Neuronal stem cell (in vitro differentiated cells): ENCODE measurements around the gene SDR39U1.

ENCODE experiments used
- DNase-seq: peaks from one replicate; pipeline ENCODE4 v3.0.0-alpha.2; 2013; ENCODE audit warnings: low spot score
- H2AFZ ChIP-seq: one replicate; pipeline ENCODE4 v1.6.1; 2013; ENCODE audit warnings: mild to moderate bottlenecking, low read length, inconsistent platforms
- H2AK5ac ChIP-seq: 2 replicates; pipeline ENCODE4 v1.6.1; 2013; ENCODE audit warnings: low read depth, mild to moderate bottlenecking, inconsistent platforms, low read length, moderate library complexity, mixed read lengths
- H2BK120ac ChIP-seq: 2 replicates; pipeline ENCODE4 v1.6.1; 2013; ENCODE audit warnings: low read depth, mild to moderate bottlenecking, inconsistent platforms, low read length, moderate library complexity, mixed read lengths
- H2BK12ac ChIP-seq: one replicate; pipeline ENCODE4 v1.6.1; 2013; ENCODE audit warnings: low read length, inconsistent platforms
- H2BK15ac ChIP-seq: 2 replicates; pipeline ENCODE4 v1.6.1; 2013; ENCODE audit warnings: mild to moderate bottlenecking, low read length, inconsistent platforms, mixed read lengths
- H2BK5ac ChIP-seq: one replicate; pipeline ENCODE4 v1.6.1; 2013; ENCODE audit warnings: inconsistent platforms, mild to moderate bottlenecking, low read length, moderate library complexity
- H3K14ac ChIP-seq: one replicate; pipeline ENCODE4 v1.6.1; 2013; ENCODE audit warnings: low read length, inconsistent platforms
- H3K18ac ChIP-seq: 2 replicates; pipeline ENCODE4 v1.6.1; 2013; ENCODE audit warnings: low read length, inconsistent platforms
- H3K23ac ChIP-seq: 2 replicates; pipeline ENCODE4 v1.6.1; 2013; ENCODE audit warnings: low read depth, mild to moderate bottlenecking, mixed read lengths, low read length, inconsistent platforms; ENCODE audit not compliant: poor library complexity
- H3K27ac ChIP-seq: replicated peaks from 3 replicates; pipeline ENCODE4 v1.5.1; 2013; ENCODE audit warnings: low read length, inconsistent platforms
- H3K27me3 ChIP-seq, 3 experiments: 2 replicates each; pipeline ENCODE4 v1.6.1; 2013; ENCODE audit warnings: low read length in 3 of 3, mild to moderate bottlenecking in 2 of 3, inconsistent platforms in 1 of 3, low read depth in 1 of 3, mixed read lengths in 1 of 3, moderate library complexity in 1 of 3; ENCODE audit not compliant: control insufficient read depth in 3 of 3, insufficient read depth in 3 of 3
- H3K36me3 ChIP-seq, 2 donors: replicated peaks in 1 of 2; 2 replicates each; pipeline ENCODE4 v1.6.1; 2013; ENCODE audit warnings: low read length in 2 of 2; ENCODE audit not compliant: control insufficient read depth in 2 of 2, insufficient read depth in 2 of 2
- H3K4ac ChIP-seq: 2 replicates; pipeline ENCODE4 v1.6.1; 2013; ENCODE audit warnings: inconsistent platforms, mild to moderate bottlenecking, low read length, moderate library complexity
- H3K4me1 ChIP-seq, 2 donors: 1 replicate in 1 of 2; 2 replicates in 1 of 2; pipeline ENCODE4 v1.6.1; 2013; ENCODE audit warnings: low read length in 2 of 2, low read depth in 1 of 2; ENCODE audit not compliant: control insufficient read depth in 2 of 2, insufficient read depth in 1 of 2
- H3K4me2 ChIP-seq: one replicate; pipeline ENCODE4 v1.6.1; 2013; ENCODE audit warnings: mild to moderate bottlenecking, low read length, inconsistent platforms; ENCODE audit not compliant: insufficient read depth, poor library complexity, severe bottlenecking
- H3K4me3 ChIP-seq, 2 donors: 2 replicates each; pipeline ENCODE4 v1.5.1; 2013; ENCODE audit warnings: low read length in 2 of 2, mild to moderate bottlenecking in 2 of 2, inconsistent platforms in 1 of 2, moderate library complexity in 1 of 2
- H3K79me1 ChIP-seq: one replicate; pipeline ENCODE4 v1.6.1; 2013; ENCODE audit warnings: low read depth, mild to moderate bottlenecking, inconsistent platforms, low read length, moderate library complexity
- H3K9ac ChIP-seq: one replicate; pipeline ENCODE4 v1.6.1; 2013; ENCODE audit warnings: mild to moderate bottlenecking, low read depth, low read length, inconsistent platforms; ENCODE audit not compliant: poor library complexity
- H3K9me3 ChIP-seq, 2 donors: replicated peaks in 1 of 2; 2 replicates each; pipeline versions ENCODE3 to v1.6.1; 2013; ENCODE audit warnings: low read length in 2 of 2, mild to moderate bottlenecking in 2 of 2, inconsistent platforms in 1 of 2, low read depth in 1 of 2, mixed read lengths in 1 of 2, moderate library complexity in 1 of 2; ENCODE audit not compliant: control insufficient read depth in 2 of 2, insufficient read depth in 1 of 2
- H4K8ac ChIP-seq: one replicate; pipeline ENCODE4 v1.6.1; 2013; ENCODE audit warnings: low read depth, mild to moderate bottlenecking, inconsistent platforms, low read length, moderate library complexity
- H4K91ac ChIP-seq: one replicate; pipeline ENCODE4 v1.6.1; 2013; ENCODE audit warnings: low read length, low read depth, mild to moderate bottlenecking, inconsistent platforms; ENCODE audit not compliant: poor library complexity
- WGBS, 2 donors: extraction: QIAGEN DNeasy Blood & Tissue Kit; methylation state at CpG; one replicate each; pipeline ENCODE4 v1.1.7; 2013; ENCODE audit warnings: missing lambda C conversion rate in 2 of 2, mixed read lengths in 1 of 2; ENCODE audit not compliant: insufficient read length in 2 of 2, insufficient replicate concordance in 1 of 2; ENCODE audit errors: extremely low coverage in 2 of 2; 5-methylcytosine and 5-hydroxymethylcytosine counted together

Gene SDR39U1

DNA sequence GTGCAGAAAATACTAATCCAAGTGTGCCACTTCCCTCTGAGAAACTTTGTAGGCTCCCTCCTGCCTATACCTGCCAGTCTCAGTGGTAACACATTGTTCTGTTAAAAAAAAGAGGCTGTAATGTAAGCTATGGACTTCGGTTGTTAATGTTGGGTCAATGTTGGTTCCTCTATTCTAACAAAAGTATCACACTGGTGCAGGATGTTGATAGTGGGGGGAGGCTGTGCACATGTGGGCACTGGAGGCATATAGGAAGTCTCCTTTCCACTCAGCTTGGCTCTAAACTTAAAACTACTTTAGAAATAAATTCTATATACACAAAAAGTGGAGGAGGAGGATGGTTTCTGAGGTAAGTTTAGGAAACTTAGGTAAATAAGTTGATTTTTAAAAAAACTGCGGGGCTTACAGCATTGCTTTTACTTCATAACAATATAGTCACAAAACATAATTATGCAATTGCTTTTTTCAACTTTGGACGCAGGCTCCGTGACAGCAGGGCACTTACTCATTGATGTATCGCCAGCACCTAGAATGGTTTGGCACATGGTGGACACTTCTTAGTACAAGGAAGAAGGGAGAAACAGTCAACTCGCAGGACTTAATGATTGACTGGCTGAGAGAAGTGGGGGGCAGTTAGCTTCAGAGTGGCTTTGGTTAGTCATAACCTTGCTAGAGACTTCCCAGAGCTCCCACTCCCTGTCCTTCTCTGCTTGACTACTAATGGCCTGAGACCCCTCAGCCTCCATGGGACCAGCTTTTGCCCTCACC is 51.7 kb downstream of the SDR39U1 start:
- Histone ChIP-seq H3K4me3 (no peak overlapping the region), H3K9me3 (peaks cover 0 to 2% of the 10 kb centered on the region in 2 donors), H4K8ac (no peak overlapping the region), H3K18ac (no peak overlapping the region), H3K4me1 (no peaks in the 10 kb centered on the region), H3K27ac (no peak overlapping the region), H4K91ac (no peak overlapping the region), H2AFZ (no peak overlapping the region), H3K4me2 (no peak overlapping the region), H3K9ac (no peak overlapping the region), H2BK5ac (no peak overlapping the region), H3K79me1 (no peaks in the 10 kb centered on the region), H3K14ac (no peak overlapping the region), H3K4ac (no peak overlapping the region), H2AK5ac (no peak overlapping the region), H2BK12ac (no peak overlapping the region), H2BK15ac (no peak overlapping the region), H3K36me3 (no peaks in the 10 kb centered on the region), H2BK120ac (no peak overlapping the region), H3K23ac (no peak overlapping the region), H3K27me3 (peaks cover 0 to 37% (median 0%) of the 10 kb centered on the region in 3 experiments)
- no CpG with 5 or more reads among the region's 6 CpGs for WGBS, 2 donors
- DNase-seq: no peak
